ENCODE measurements around the gene TRABD2A.
A peak's percentile ranks its signal among the peaks of the same experiment; 100 is the strongest.
"Not testable (repeated sequence)": the region's sequence is repeated elsewhere in the genome, so short reads cannot be mapped to it uniquely, and the experiment has no call there.

Gene TRABD2A, protein sequence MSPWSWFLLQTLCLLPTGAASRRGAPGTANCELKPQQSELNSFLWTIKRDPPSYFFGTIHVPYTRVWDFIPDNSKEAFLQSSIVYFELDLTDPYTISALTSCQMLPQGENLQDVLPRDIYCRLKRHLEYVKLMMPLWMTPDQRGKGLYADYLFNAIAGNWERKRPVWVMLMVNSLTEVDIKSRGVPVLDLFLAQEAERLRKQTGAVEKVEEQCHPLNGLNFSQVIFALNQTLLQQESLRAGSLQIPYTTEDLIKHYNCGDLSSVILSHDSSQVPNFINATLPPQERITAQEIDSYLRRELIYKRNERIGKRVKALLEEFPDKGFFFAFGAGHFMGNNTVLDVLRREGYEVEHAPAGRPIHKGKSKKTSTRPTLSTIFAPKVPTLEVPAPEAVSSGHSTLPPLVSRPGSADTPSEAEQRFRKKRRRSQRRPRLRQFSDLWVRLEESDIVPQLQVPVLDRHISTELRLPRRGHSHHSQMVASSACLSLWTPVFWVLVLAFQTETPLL

DNA sequence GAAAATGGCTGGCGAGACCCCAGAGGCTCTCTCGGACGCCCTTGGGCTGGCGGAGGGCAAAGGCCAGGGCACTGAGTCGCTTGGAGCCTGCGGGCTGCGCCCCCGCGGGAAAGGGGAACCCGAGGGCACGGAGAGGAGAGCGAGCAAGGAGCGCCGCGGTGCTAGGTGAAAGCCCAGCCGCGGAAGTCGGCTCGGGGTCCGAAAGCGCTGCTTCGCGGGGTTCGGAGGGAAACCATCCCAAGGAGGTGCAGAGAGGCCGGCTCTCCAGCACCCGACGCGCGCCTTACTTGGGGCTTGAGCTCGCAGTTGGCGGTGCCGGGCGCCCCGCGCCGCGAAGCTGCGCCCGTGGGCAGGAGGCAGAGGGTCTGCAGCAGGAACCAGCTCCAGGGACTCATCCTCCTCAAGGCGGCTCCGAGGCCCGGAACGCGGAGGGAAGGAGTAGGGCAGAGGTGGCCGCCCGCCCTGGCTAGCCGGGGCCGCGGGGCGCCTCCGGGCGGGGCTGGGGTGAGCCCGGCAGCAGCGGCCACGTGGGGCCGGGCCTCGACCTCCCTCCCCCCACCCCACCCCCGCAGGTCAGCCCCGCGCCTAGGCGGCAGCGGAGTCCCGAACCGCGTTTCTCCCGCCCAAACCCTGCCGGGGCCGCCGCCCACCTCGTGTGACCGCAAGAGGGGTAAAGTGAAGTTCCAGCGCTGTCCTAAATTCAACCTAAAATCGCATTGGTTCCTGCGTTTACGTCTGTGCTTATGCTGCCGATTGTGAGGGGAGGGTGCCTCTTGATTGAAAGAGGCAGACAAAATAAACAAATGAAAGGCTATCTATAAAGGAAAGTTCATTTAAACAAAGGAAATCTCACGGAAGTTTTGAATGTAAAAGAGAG, at the start of gene TRABD2A:
TRABD2A (minus strand) TSS at position 440 of the 877 bp plus-strand sequence; CDS start at position 395, 45 bp downstream.
- DNase-seq (ENCODE audit: low spot score) = no peak

DNA sequence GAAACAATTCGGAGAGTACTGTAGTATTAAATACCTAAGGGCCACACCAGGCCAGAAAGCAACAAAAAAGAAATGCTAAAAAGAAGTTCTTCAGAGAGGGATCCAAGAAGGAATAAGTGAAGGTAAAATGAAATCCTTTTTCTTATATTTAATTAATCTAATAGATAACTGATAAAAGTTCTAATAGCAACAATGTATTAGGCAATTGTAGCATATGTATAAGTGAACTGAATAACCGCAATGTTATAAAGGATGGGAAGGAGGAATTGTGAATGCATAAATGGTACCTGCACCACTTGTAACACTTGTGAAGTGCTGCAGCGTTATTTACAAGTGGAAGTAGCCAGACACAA, 46.4 kb upstream of the TRABD2A start:
- no peak for DNase-seq (ENCODE audit: low spot score)

DNA sequence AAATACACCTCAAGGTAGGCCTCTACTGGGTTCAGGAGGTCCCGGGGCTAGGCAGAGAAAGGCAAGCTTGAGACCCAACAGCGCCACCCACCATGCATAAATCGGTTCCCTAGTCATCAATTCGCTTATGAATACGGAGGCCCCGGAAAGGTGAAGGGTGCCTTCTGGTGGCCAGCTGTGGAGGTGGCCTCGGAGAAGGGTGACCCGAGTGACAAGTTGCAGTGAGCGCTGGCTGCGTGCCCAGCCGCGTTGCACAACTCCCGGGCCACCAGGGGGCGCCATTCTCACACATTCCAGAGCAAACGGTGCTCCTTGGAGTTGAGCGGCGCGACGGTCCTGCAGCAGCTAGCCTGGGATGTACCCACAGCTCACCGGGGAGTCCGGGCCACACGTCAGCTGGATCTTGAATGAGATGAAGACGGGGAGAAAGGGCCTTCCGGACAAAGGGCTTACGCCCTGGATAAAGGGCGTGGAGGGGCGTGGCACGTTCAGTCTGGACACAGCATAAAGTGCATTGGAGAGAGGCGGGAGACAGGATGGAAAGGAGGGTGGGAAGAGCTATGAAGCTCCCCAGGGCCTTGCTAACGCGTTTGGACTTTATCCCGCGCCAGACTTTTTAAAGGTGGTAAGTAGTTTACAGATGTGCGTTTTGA, 45.0 kb upstream of the TRABD2A start:
- peak; percentile 84 for DNase-seq (ENCODE audit: low spot score)

DNA sequence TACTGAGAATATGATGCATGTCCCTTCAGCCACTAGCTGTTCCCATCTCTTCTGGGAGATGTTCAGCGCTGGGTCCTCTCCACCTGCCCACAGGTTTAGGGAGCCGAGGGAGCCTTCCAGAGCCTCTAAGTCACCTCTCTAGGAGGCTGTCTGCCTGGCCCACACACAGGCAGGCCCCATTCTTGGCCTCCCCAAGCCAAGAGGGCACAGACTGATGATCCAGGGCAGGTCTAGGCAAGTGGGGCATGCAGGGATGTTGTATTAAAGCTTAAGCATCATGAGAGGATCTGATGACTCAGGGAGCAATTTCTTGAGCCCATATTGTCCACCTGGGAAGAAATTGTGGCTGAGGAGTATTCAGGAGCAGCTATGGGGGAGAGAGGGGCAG, 44.4 kb upstream of the TRABD2A start:
- no peak for DNase-seq (ENCODE audit: low spot score)

DNA sequence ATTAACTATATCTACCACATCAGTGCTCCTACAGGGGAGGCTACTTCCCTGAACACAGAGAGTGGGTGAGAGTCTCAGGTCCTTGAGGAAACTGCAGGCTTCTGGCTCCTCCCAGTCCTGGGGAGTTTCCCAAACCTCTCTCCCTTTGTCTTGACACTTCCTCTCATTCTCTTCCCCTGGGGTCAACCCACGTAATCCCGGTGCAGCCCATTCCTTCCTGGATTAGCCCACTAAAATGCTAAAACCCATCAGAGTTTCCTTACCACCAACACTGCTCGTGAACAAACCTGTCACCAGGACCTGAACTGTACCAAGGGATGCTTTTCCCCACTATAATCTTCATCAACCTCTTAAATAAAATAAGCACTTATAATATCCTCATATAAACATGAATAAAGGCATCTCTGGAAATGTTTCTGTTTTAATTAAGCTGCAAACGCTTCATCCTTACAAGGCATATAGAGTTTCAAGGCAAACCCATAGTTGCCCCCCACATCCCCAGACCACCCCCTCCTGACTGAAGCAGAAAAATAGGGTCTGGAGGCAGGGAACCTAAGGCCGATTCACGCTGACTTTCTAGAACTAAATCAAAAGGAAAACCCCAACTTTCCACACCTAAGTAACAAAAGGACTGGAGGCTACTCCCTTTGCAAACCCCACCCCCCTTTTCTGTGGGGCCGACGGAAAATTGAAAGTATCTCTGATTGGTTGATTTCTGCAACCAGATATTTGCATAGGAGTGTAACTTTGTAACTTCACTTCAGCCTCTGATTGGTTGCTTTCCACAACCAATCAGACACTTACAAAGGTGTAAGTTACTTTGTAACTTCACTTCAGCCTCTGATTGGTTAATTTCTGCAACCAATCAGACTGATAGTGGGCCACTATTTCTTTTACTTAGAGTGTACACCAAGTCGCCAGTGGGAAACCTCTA, 43.6 kb upstream of the TRABD2A start:
- no peak for DNase-seq (ENCODE audit: low spot score)

DNA sequence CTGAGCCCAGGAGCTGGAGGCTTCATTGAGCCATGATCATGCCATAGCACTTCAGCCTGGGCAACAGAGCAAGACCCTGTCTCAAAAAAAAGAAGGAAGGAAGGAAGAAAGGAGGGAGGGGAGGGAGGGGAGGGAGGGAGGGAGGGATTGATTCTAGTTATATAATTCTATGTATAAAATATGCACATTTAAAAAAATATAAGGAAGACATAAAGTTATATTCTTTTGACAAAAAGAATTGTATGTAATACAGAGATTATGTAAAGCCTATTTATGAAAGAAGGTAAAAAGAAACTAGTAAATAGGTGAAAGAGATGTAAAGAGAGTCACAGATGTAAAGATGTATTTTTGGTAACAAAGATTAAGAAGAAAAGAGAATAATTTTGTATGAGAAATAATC, 42.1 kb upstream of the TRABD2A start:
- DNase-seq (ENCODE audit: low spot score) = no peak

DNA sequence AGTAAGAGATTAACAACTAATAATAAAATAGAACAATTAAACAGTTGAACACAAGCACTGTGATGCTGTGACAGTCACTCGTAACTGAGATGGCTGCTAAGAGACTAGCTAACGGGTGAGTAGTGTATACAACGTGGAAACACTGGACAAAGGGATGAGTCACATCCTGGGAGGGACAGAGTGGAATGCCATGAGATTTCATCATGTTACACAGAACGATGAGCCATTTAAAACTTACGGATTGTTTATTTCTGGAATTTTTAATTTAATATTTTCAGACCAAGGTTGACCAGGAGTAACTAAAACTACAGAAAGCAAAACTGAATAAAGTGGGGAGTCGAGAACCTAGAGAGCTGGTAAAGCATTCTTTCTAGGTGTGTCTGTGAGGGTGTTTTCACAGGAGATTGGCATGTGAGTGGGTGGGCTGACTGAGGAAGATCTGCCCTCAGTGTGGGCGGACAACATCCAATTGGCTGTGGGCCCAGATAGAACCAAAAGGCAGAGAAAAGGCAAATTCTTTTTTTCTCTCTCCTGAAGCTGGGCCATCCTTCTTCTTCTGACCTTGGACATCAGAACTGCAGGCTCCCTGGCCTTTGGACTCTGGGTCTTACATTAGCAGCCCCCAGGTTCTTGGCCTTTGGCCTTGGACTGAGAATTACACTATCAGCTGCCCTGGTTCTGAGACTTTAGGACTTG, 39.1 kb upstream of the TRABD2A start:
- DNase-seq (ENCODE audit: low spot score) = no peak

DNA sequence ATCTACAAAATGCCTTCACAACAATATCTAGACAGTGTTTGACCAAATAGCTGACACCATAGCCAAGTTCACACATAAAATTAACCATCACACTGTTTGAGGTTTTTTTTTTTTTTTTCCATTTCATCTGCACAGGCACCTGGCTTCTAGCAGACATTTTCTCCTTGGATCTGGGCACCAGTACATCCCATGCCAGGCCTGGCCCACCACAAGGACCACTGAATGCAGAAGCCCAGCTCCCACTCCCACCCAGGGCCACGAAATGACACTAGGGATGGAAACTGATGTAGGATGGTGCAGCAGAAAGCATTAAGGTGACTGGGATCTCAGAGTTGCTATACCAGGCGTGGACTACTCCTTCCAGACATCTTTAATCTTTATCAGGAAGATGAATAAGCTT, 37.5 kb upstream of the TRABD2A start:
- no peak for DNase-seq (ENCODE audit: low spot score)

DNA sequence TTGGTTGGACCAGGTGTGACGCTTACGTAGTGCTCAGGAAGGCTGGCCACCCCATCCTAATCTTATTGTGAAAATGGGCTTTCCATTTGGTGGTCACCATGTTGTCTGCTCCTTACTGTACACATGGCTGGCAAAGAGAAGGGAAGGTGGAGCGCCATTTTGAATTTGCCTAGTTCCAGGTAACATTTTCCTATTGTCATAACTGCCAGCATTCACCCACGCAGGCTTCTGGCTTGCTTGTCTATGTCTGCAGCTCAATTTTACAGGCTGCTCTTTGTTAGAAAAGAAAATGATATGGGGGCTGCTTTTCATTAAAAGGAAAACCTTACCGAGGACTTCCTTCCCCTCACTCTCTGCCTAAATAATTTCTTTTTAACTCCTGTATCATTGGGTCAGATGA, 36.9 kb upstream of the TRABD2A start:
- DNase-seq (ENCODE audit: low spot score) = not testable (repeated sequence)

DNA sequence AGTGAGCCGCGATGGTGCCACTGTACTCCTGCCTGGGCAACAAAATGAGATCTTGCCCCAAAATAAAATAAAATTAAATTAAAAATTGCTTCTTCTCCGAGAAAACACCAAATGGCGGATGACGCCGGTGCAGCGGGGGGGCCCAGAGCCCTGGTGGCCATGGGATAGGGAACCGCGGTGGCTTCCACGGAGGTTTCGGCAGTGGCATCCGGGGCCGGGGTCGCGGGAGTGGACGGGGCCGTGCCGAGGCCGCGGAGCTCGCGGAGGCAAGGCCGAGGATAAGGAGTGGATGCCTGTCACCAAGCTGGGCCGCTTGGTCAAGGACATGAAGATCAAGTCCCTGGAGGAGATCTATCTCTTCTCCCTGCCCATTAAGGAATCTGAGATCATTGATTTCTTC, 34.8 kb upstream of the TRABD2A start:
- not testable (repeated sequence) for DNase-seq (ENCODE audit: low spot score)

DNA sequence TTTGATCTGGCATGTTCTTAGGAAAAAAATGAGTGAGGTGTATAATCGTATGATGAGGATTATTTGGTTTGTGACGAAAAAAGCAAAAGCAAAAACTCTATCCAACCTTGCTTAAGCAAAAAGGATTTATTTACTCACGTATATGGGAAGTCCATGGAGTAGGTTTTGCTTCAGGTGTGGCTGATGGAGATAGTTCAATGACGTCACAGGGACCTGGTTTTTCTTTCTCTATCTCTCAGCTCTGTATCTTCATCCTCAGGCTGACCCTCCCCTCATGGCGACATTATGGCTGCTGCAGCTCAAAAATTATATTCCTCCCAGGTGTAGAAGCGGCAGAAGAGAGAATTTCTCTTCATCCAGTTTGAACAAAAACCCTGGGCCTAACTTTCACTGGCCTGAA, 33.5 kb upstream of the TRABD2A start:
- no peak for DNase-seq (ENCODE audit: low spot score)

DNA sequence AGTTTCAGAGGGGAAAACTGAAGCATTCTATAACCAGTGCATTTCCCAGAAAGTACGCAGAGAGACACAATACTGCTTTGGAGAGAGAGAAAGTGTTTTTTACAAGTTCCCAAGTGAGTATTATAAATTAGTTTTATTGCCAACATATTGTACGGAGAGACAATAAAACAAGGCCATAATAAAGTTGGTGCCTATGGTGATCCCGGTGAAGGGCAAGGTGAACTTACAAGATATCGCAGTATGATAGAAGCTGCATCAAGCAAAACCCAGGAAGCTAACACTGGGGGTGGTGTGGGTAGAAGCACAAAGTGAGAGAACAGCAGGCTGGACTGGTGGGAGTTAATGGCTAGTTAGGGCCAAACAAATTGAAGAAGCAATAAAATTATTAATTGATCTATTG, 32.1 kb upstream of the TRABD2A start:
- DNase-seq (ENCODE audit: low spot score) = no peak

DNA sequence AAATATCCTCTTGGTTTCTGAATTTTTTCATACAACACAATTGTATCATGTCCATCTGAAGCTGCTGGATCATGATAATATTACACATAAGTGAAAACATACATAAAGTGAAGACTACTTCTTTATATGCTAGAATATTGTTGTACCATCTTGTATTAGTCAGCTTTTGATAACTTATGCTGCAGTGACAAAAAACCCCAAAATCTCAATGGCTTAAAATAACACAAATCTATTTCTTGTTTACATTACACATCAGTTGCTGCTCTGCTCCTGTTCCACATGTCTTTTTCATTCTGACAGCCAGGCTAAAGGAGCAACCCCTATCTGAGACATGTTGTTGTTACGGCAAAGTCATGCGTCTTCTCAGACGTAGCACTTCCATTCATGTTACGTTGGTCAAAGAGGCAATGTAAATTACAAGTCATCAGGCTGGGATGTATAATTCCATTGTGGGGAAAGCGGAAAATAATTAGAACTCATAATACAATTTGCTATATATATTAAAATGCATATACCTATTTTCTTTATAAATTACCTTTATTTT, 30.3 kb upstream of the TRABD2A start:
- no peak for DNase-seq (ENCODE audit: low spot score)

DNA sequence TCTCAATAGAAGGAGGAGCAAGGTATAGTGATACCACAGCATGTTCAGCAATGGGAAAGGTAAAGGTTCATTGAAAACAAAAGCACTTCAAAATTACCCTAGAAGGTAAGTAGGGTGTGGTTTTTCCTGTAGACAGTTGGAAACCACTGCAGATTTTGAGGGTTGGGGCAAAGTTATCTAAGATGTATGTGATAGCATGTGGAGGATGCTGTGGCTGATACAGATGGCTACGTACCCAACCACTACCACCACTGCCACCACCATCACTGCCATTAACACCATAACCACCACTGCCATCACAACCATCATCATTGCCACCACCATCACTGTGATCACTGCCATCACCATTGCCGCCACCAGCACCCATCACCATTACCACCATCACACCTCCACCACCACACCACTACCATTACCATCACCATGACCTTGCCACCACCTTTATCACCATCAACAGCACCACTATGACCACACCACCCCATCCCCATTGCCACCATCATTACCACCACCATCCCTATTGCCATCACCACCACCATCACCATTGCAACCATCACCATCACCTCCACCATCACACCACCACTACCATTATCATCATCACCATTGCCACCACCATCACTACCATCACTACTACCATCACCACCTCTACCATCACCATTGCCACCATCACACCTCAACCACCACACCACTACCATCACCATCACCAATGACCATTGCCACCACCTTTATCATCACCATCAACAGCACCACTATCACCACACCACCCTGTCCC, 28.2 kb upstream of the TRABD2A start:
- DNase-seq (ENCODE audit: low spot score) = no peak

DNA sequence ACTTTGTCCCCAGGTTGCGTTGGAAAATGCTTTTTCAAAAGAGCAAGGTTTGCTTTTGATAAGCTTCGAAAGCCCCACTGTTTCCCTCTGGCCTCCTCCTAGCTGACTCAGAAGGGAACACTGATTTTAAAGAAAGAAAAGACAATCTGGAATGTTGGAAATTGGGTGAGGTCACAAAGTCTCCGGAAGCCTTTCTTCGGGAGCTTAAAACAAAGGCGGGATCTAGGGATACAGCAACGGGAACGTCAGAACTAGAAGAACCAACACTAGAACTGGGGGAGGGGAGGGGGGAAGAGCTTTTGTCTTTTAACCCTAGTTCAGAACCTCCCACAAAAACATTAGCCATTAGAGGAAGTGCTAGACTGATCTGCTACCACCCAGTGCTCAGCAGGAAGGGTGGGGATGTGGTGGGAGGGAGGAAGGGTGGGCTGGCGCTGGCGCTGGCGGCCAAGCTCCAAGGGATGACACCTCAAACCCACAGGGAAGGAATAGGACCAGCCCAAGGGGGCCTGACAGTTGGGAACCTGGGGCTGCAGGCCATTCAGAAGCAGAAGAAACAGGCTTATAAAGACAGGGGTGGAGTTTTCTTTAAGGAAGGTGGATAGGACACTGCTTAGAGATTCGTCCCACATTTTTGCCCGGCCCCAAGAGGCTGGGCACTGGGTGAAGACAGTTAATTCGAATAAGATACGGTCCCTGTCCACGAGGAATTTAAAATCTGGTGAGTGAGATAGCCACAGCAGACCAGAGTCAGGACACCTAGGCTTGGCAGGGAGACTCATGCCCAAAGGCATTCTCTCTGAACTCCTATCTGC, 26.2 kb upstream of the TRABD2A start:
- DNase-seq (ENCODE audit: low spot score) = peak; percentile 75

DNA sequence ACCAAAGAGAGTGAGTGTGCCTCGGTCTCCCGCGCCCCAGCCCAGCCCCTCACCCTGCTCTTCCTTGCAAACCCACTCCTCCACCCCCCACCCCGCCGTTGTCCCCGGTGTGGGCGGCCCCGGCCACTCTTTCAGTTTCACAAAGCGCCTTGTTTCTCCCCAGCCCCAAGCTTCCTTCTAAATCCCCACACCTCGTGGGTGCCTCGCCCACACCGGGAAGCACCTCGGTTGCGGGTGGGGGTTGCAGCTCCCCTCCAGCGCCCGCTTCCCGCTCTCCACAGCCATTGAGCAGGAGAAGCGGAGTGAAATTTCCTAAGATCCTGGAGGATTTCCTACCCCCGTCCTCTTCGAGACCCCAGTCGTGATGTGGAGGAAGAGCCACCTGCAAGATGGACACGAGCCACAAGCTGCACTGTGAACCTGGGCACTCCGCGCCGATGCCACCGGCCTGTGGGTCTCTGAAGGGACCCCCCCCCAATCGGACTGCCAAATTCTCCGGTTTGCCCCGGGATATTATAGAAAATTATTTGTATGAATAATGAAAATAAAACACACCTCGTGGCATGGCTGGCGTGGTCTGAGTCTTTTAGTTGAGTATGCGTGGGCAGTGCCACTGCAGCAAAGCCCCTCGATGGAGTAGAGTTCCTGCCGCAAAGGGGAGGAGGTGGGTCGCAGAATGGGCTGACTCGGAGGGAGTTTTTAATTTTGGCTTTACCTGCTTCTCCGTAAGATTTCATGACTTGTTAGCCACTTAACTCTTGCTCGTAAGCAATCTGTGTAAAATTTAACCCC, 25.4 kb upstream of the TRABD2A start:
- DNase-seq (ENCODE audit: low spot score) = no peak

DNA sequence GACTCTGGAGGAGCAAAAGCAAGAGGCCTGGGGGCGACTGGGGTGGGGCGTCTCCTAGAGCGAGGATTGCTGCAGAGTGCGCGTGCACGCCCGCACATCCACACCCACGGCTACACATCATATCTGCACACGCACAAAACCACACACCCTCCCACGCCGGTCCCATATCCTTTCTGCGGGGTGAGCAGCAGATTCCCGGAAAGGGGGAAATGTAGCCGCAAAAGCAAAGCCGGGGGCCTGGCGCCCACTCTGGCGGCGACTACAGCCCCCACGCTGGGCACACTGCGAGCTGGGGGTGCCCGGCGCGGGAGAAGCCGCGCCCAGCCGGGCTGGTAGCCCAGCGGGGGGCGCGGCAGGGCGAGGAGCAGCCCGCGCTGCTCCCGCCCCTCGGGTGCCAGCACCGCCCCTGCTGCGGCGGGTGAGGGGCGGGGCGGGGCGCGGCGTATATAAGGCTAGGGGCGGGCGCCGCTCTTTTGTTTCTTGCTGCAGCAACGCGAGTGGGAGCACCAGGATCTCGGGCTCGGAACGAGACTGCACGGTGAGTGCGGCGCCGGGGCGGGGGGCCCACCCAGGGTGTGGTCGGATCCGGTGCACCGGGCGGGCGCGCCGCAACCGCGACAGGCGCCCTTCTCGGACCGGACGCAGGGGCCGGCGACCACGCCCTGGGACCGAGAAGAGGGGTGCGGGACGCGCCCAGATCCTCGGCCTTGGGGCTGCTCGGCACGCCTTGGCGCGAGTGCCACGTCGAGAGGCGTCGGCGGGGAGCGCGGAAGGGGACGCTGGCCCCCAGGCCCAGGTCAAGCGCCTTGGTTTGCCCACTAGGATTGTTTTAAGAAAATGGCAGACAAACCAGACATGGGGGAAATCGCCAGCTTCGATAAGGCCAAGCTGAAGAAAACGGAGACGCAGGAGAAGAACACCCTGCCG, 24.6 kb upstream of the TRABD2A start, which contains the start of gene TMSB10:
TMSB10 (plus strand) TSS at position 476 of the 927 bp plus-strand sequence.
- peak; percentile 70 for DNase-seq (ENCODE audit: low spot score)

Measured in pons (tissue), 1 donor.